B cell (primary cell): Measurements from ENCODE around the gene FAIM2. TPM values are rescaled to one million over a fixed set of nuclear protein-coding genes. Genes with fewer than 3 reads are reported as not detected.
A peak's percentile ranks its signal among the peaks of the same experiment; 100 is the strongest.

Source experiments
- ATAC-seq: fragments of 200-7000 bp; cut with Tn5 transposase; one replicate; pipeline ENCODE4 v1.10.0; 2021; ENCODE audit warnings: low read depth, mild to moderate bottlenecking, moderate number of reproducible peaks, moderate library complexity
- CTCF ChIA-PET: fragments of 350-600 bp; sonication (Branson Sonifier 250); formaldehyde crosslinking; loops from one replicate; lab custom pipeline; 2021; ENCODE audit warnings: antibody characterized with exemption, inconsistent platforms; lab: Charles Lee
- POLR2A ChIA-PET: fragments of 350-600 bp; sonication (Branson Sonifier 250); formaldehyde crosslinking; loops from one replicate; lab custom pipeline; 2021; ENCODE audit warnings: antibody characterized with exemption; lab: Charles Lee
- DNase-seq: peaks from one replicate; pipeline ENCODE4 v3.0.0; 2013
- H2AFZ ChIP-seq: 2 replicates; pipeline ENCODE4 v1.6.1; 2012; ENCODE audit warnings: mild to moderate bottlenecking, low read depth, low read length; ENCODE audit not compliant: insufficient read depth, poor library complexity, severe bottlenecking
- H3K27ac ChIP-seq, 2 donors: 1 replicate in 1 of 2; 2 replicates in 1 of 2; pipeline ENCODE4 v1.5.1; 2012 to 2013; ENCODE audit warnings: low read length in 2 of 2, mild to moderate bottlenecking in 2 of 2, moderate library complexity in 1 of 2
- H3K27me3 ChIP-seq, 4 experiments: fragments of 200-600 bp in 1 of 4; sonication (generic) in 1 of 4; replicated peaks in 1 of 4; 1 replicate in 2 of 4; 2 replicates in 2 of 4; pipeline versions ENCODE4 v1.6.1 to v1.7.0; 2013 to 2016; ENCODE audit warnings: low read length in 3 of 4, mild to moderate bottlenecking in 2 of 4, mixed read lengths in 1 of 4, moderate library complexity in 1 of 4; ENCODE audit not compliant: insufficient read depth in 4 of 4, control insufficient read depth in 3 of 4; ENCODE audit errors: control extremely low read depth in 1 of 4
- H3K36me3 ChIP-seq, 2 experiments: replicated peaks in 1 of 2; 1 replicate in 1 of 2; 2 replicates in 1 of 2; pipeline versions ENCODE4 v1.6.1 to v1.7.1; 2013; ENCODE audit warnings: low read length in 1 of 2; ENCODE audit not compliant: insufficient read depth in 2 of 2, control insufficient read depth in 1 of 2; ENCODE audit errors: control extremely low read depth in 1 of 2, extremely low read depth in 1 of 2
- H3K4me1 ChIP-seq, 2 donors: fragments of 200-600 bp in 1 of 2; sonication (generic) in 1 of 2; 1 replicate in 1 of 2; 2 replicates in 1 of 2; pipeline versions ENCODE4 v1.5.1 to v1.6.1; 2013 to 2017; ENCODE audit warnings: low read length in 2 of 2; ENCODE audit not compliant: control insufficient read depth in 2 of 2, insufficient read depth in 2 of 2
- H3K4me2 ChIP-seq: replicated peaks from 2 replicates; pipeline ENCODE3; 2012; ENCODE audit warnings: mild to moderate bottlenecking, low read depth, low read length; ENCODE audit not compliant: poor library complexity, severe bottlenecking
- H3K4me3 ChIP-seq, 5 experiments: fragments of 200-600 bp in 1 of 5; sonication (generic) in 1 of 5; 1 replicate in 3 of 5; 2 replicates in 2 of 5; pipeline versions ENCODE4 v1.5.1 to v1.7.0; 2011 to 2016; ENCODE audit warnings: low read length in 4 of 5, mild to moderate bottlenecking in 4 of 5, low read depth in 2 of 5, control low read depth in 1 of 5, moderate library complexity in 1 of 5; ENCODE audit not compliant: insufficient read depth in 1 of 5; ENCODE audit errors: control extremely low read depth in 1 of 5, extremely low read depth in 1 of 5
- H3K79me2 ChIP-seq: fragments of 200-600 bp; sonication (generic); one replicate; pipeline ENCODE4 v1.6.0; 2016; ENCODE audit warnings: low read length; ENCODE audit not compliant: control insufficient read depth, insufficient read depth
- H3K9ac ChIP-seq: fragments of 200-600 bp; sonication (generic); 2 replicates; pipeline ENCODE4 v1.6.1; 2017; ENCODE audit warnings: mild to moderate bottlenecking, low read length, moderate library complexity
- H3K9me3 ChIP-seq, 3 donors: one replicate each; pipeline versions ENCODE4 v1.6.1 to v1.7.1; 2013; ENCODE audit warnings: low read length in 2 of 3; ENCODE audit not compliant: control insufficient read depth in 2 of 3, insufficient read depth in 1 of 3; ENCODE audit errors: control extremely low read depth in 1 of 3
- H4K20me1 ChIP-seq: 2 replicates; pipeline ENCODE4 v1.6.0; 2012; ENCODE audit warnings: mild to moderate bottlenecking, low read length; ENCODE audit not compliant: insufficient read depth, control insufficient read depth, poor library complexity, severe bottlenecking
- H3K27ac Mint-ChIP-seq: one replicate; pipeline ENCODE4 v1.8.0; 2021; ENCODE audit warnings: mixed read lengths
- H3K27me3 Mint-ChIP-seq: one replicate; pipeline ENCODE4 v1.8.0; 2021; ENCODE audit warnings: mixed read lengths
- H3K4me1 Mint-ChIP-seq: one replicate; pipeline ENCODE4 v1.8.0; 2021; ENCODE audit warnings: mixed read lengths
- H3K4me3 Mint-ChIP-seq: one replicate; pipeline ENCODE4 v1.8.0; 2021; ENCODE audit warnings: mixed read lengths
- H3K9me3 Mint-ChIP-seq: one replicate; pipeline ENCODE4 v1.8.0; 2022; ENCODE audit warnings: mixed read lengths; ENCODE audit not compliant: insufficient read depth
- CTCF ChIP-seq: fragments of 200-600 bp; IDR thresholded peaks from one replicate; pipeline ENCODE4 v1.8.0; 2022; ENCODE audit warnings: antibody characterized with exemption, mild to moderate bottlenecking
- EZH2 ChIP-seq: IDR thresholded peaks from 2 replicates; pipeline ENCODE4 v1.6.1; 2012; ENCODE audit warnings: borderline replicate concordance, low read depth, mild to moderate bottlenecking, moderate library complexity, low read length; ENCODE audit not compliant: insufficient read depth, poor library complexity, severe bottlenecking
- WGBS: methylation state at CpG from one replicate; pipeline ENCODE4 v1.1.5; 2013; ENCODE audit warnings: missing lambda C conversion rate; ENCODE audit not compliant: insufficient coverage; 5-methylcytosine and 5-hydroxymethylcytosine counted together
- intact Hi-C: fragments of 100-400 bp; cut with micrococcal nuclease; formaldehyde crosslinking; loops from one replicate; pipeline ENCODE4 v1.10.0; 2022
- polyA plus RNA-seq: library from polyadenylated mRNA; depleted of rRNA; stranded (reverse); fragments of >200 nt; gene quantifications from 2 replicates; pipeline ENCODE4 v1.2.3, GENCODE V29; 2012
- total RNA-seq, 2 donors: library from RNA; stranded (reverse); fragments of 120-200 nt in 1 of 2; gene quantifications; 1 replicate in 1 of 2; 2 replicates in 1 of 2; pipeline versions ENCODE4 v1.2.3 to v1.2.4, GENCODE V29; 2013 to 2022

FAIM2 gene
- total and polyA plus RNA-seq, 2 donors (not counting 1 experiment from before 2014, with no cell fraction given), result not detected

GRCh38 chr12:49894751-49895148 lies 8.9 kb downstream of the FAIM2 start:
- Histone ChIP-seq H3K9ac (no peak overlapping the region), H2AFZ (no peak overlapping the region), H3K36me3 (no peaks in the 10 kb centered on the region), H3K9me3 (peaks cover 0 to 5% (median 0%) of the 10 kb centered on the region in 3 donors), H3K79me2 (no peaks in the 10 kb centered on the region), H3K27me3 (peaks cover 0 to 9% (median 0%) of the 10 kb centered on the region in 4 experiments), H3K4me1 (peaks cover 0 to 8% of the 10 kb centered on the region in 2 donors), H4K20me1 (no peaks in the 10 kb centered on the region), H3K27ac (no peak overlapping the region), H3K4me3 (no peak overlapping the region), H3K4me2 (no peak overlapping the region)
- H3K4me3 Mint-ChIP-seq, result no peak overlapping the region
- intact Hi-C loops, result no loop called here
- no peak for TF ChIP-seq CTCF
- TF ChIP-seq EZH2, result no peak
- peaks cover 6% of the 10 kb centered on the region for H3K4me1 Mint-ChIP-seq
- POLR2A ChIA-PET, result no interaction called here
- 82% methylated on average over 4 of the region's 5 CpGs for WGBS
- H3K27ac Mint-ChIP-seq, result peak overlapping the region; percentile 75
- ATAC-seq (no peak), DNase-seq (no peak)
- CTCF ChIA-PET, result no interaction called here
- peaks cover 15% of the 10 kb centered on the region for H3K27me3 Mint-ChIP-seq
- no peaks in the 10 kb centered on the region for H3K9me3 Mint-ChIP-seq

GRCh38 chr12:49893753-49894750 lies 9.6 kb downstream of the FAIM2 start:
- intact Hi-C loops, result no loop called here
- Histone ChIP-seq H3K4me2 (no peak overlapping the region), H3K79me2 (no peaks in the 10 kb centered on the region), H3K27ac (no peak overlapping the region), H3K9ac (no peak overlapping the region), H3K27me3 (peaks cover 0 to 8% (median 0%) of the 10 kb centered on the region in 4 experiments), H3K9me3 (peaks cover 0 to 5% (median 0%) of the 10 kb centered on the region in 3 donors), H3K36me3 (no peaks in the 10 kb centered on the region), H3K4me1 (peaks cover 0 to 8% of the 10 kb centered on the region in 2 donors), H4K20me1 (no peaks in the 10 kb centered on the region), H3K4me3 (no peak overlapping the region), H2AFZ (no peak overlapping the region)
- no peak overlapping the region for H3K4me3 Mint-ChIP-seq
- no peak for TF ChIP-seq CTCF
- no peak for TF ChIP-seq EZH2
- no peak for DNase-seq
- CTCF ChIA-PET, result no interaction called here
- H3K9me3 Mint-ChIP-seq, result no peaks in the 10 kb centered on the region
- WGBS, result 83% methylated on average over 2 of the region's 10 CpGs
- H3K27ac Mint-ChIP-seq, result peak overlapping the region; percentile 75
- peak; percentile 67 for ATAC-seq
- POLR2A ChIA-PET, result no interaction called here
- H3K27me3 Mint-ChIP-seq, result peaks cover 15% of the 10 kb centered on the region
- peaks cover 6% of the 10 kb centered on the region for H3K4me1 Mint-ChIP-seq
